ENCODE results near the gene GNAI1.

DNA sequence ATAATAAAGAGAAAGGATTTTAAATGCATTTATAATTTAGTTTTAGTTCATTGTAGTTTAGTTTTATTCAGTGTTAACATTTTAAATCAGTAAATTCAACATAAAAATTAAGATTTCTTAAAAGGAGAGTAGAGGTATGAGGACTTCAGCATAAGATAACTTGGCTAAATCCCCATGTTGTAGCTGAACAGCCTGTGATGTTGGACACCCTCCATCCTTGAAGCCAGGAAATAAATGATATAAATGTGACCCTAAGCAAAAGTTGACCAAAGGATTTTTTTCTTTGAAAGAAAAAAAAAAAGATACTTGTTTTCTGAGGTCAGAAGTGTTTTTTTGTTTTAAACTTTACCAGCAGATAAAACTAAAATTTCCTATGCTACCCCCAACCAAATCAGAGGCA lies 48.7 kb downstream of the GNAI1 start:
- TF ChIP-seq ZNF746 (CRISPR knock-in tag; IDR thresholded peaks at IDR 0.05) (no peak), SMC3 (IDR thresholded peaks at IDR 0.05; ENCODE audit: low read length) (no peak), ZBTB21 (CRISPR knock-in tag; IDR thresholded peaks at IDR 0.05) (no peak), CTCF (CRISPR knock-in tag; IDR thresholded peaks at IDR 0.05) (no peak), NKX3-1 (CRISPR knock-in tag; IDR thresholded peaks at IDR 0.05) (no peak), ZSCAN12 (CRISPR knock-in tag; IDR thresholded peaks at IDR 0.05) (no peak), NFYB (CRISPR knock-in tag; IDR thresholded peaks at IDR 0.05) (no peak), ZZZ3 (CRISPR knock-in tag; IDR thresholded peaks at IDR 0.05; ENCODE audit: borderline replicate concordance) (no peak)
